Duodenal mucosa (tissue), 2 donors: ENCODE results near the gene C11orf58.

ENCODE experiments used
- H3K27ac ChIP-seq: one replicate; pipeline ENCODE4 v1.7.0; 2013; ENCODE audit warnings: low read depth, low read length
- H3K27me3 ChIP-seq, 2 donors: one replicate each; pipeline ENCODE4 v1.7.0; 2013; ENCODE audit warnings: low read length in 2 of 2, control low read depth in 1 of 2; ENCODE audit not compliant: insufficient read depth in 2 of 2, control insufficient read depth in 1 of 2
- H3K36me3 ChIP-seq, 2 donors: one replicate each; pipeline ENCODE4 v1.7.0; 2013; ENCODE audit warnings: low read length in 2 of 2, control low read depth in 1 of 2; ENCODE audit not compliant: insufficient read depth in 2 of 2, control insufficient read depth in 1 of 2
- H3K4me1 ChIP-seq, 2 donors: one replicate each; pipeline ENCODE4 v1.7.0; 2013; ENCODE audit warnings: low read length in 2 of 2, control low read depth in 1 of 2; ENCODE audit not compliant: insufficient read depth in 2 of 2, control insufficient read depth in 1 of 2
- H3K4me3 ChIP-seq, 2 donors: one replicate each; pipeline ENCODE4 v1.7.0; 2013; ENCODE audit warnings: low read length in 2 of 2, low read depth in 1 of 2
- H3K9ac ChIP-seq, 2 donors: one replicate each; pipeline ENCODE4 v1.7.0; 2013; ENCODE audit warnings: low read length in 2 of 2, low read depth in 1 of 2
- H3K9me3 ChIP-seq, 2 donors: one replicate each; pipeline ENCODE4 v1.7.0; 2013; ENCODE audit warnings: low read length in 2 of 2, control low read depth in 1 of 2; ENCODE audit not compliant: control insufficient read depth in 1 of 2

The C11orf58 gene

DNA sequence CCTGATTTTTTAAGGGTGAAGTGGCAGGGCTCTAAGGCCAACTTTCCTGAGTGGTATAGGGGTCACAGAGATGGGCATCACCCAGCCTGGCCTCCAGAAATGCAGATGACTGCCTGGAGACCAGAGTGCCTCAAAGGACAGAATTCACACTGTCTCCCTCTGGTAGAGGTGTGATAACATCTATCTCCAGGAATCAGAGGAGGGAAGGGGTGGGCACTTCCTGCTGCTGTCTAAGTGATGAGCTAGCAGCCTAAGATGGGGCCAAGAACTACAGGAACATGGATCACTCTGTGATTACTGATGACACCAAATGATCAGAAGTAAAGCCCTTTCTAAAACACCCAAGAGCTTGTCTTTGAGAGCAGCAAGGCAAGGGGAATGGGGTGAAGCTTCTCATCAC is 61.9 kb downstream of the C11orf58 start:
- H3K27me3 ChIP-seq: no peaks in the 10 kb centered on the region
- H3K9me3 ChIP-seq: no peaks in the 10 kb centered on the region
- peaks cover 12 to 16% of the 10 kb centered on the region in 2 donors for H3K4me1 ChIP-seq
- H3K36me3 ChIP-seq: peaks cover 20 to 44% of the 10 kb centered on the region in 2 donors
- no peak overlapping the region for H3K27ac ChIP-seq
- no peak overlapping the region for H3K4me3 ChIP-seq
- no peak overlapping the region for H3K9ac ChIP-seq

DNA sequence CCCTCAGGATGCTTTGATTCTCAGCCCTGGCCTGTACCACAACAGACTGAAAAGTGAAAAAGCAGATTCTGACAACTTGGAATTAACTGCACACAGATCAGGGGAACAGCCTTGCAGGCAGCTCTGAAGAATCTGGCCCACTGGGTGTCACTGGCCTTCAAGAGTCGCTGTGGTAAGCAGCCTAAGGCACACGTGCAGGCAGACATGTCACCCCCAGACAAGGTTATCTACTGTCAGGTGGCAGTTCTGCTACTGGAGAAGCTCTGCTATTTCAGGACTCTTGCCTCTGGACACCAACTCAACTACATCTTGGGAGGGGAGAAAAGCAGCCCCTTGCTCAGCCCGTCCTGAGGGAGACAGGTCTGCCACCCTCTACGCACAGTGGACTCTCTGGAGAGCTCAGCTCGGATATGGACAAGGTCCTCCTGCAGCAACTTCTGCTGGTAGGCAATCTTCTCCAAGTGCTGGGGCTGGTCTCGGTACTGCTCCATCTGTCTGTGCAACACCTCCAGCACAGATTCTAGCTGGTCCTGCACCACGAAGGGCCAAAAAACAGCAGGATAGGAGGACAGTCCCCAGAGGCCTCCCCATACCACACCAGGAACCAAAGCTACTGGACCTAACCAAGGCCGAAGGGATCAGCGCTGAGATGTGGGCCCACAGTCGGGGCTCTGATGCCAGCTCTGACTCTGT is 63.0 kb downstream of the C11orf58 start:
- H3K4me1 ChIP-seq: peaks cover 18 to 24% of the 10 kb centered on the region in 2 donors
- H3K36me3 ChIP-seq: peaks cover 22 to 48% of the 10 kb centered on the region in 2 donors
- H3K27me3 ChIP-seq: no peaks in the 10 kb centered on the region
- H3K9ac ChIP-seq: no peak overlapping the region
- no peak overlapping the region for H3K4me3 ChIP-seq
- no peaks in the 10 kb centered on the region for H3K9me3 ChIP-seq
- no peak overlapping the region for H3K27ac ChIP-seq

DNA sequence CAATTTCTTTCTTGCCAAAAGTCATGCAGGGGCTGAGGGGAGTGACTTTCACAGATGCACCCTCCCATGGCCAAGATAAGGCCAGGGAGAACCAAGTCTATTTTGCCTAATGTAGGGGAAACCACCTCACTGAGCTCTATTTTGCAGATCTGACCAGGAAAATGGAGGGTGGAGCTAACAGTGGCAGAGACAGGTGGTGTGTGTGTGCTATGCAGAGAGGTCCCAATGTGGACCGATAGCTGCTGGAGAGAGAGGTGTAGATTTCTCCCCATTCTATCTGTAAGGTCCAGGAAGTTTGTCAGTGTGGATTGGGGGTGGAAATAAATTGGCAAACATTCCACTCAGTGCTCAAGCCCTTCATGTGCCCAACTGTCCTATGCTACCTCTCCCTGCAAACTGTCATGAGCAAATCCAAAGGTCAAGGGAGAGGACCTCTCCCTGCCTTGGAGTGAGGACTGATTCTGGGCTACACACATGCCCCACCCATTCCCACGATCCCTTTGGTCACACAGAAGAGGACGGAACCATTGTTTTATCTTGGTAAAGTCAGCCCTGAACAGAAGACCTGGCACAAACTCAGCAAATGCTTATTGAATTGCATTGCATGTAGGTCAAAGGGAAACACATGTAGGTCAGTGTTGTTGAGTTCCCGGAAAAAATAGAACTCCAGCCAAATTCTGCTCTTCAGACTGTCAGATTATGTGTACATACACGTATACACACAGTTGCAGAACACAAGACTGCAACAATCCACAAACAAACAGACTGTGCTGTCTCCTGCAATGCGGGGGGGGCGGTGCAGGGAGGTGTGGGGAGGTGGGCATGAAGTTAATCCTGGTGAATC is 65.9 kb downstream of the C11orf58 start:
- H3K4me3 ChIP-seq: no peak overlapping the region
- H3K9me3 ChIP-seq: no peaks in the 10 kb centered on the region
- H3K27me3 ChIP-seq: no peaks in the 10 kb centered on the region
- no peak overlapping the region for H3K27ac ChIP-seq
- peaks cover 25 to 53% of the 10 kb centered on the region in 2 donors for H3K36me3 ChIP-seq
- no peak overlapping the region for H3K9ac ChIP-seq
- peaks cover 27 to 29% of the 10 kb centered on the region in 2 donors for H3K4me1 ChIP-seq

DNA sequence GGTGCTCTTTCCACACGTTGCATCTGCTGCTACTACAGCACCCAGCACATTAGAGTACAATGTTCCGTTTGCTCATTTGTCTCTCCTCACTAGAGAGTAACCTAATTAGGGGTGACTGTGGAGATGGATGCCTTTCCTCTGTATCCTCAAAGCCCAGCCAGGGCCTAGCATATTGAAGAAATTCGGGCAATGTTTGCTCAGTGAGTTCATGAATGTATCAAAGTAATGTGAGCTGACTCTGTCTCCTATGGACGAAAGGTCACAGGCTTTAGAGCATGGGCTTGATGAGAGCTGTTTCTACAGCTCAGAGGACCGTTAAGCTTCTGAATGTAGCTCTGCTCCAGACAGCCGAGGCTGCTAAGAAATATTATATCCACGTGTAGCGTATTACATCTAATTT is 67.5 kb downstream of the C11orf58 start:
- Histone ChIP-seq H3K36me3 (peaks cover 19 to 57% of the 10 kb centered on the region in 2 donors), H3K9ac (no peak overlapping the region), H3K27me3 (no peaks in the 10 kb centered on the region), H3K27ac (no peak overlapping the region), H3K9me3 (no peaks in the 10 kb centered on the region), H3K4me3 (no peak overlapping the region), H3K4me1 (peaks cover 27 to 29% of the 10 kb centered on the region in 2 donors)

DNA sequence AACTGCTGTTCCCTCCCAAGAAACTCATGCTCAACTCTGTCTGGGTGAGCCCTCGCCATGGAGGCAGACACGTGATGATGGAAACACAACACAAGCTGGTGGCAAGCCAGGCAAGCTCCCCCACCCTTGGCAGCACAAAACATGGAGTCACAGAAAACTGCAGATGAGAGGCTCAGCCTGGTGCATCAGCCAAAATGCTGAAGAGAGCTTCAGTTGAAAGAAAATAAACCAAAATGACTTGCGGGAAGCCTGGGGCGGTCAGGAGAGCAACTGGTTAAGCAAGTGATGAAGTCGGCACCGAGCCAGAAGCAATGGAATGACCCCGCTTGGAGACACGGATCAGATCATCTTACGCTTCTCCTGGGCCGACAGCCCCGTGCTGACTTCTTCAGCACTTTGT is 68.3 kb downstream of the C11orf58 start:
- H3K9me3 ChIP-seq: no peaks in the 10 kb centered on the region
- peaks cover 12 to 57% of the 10 kb centered on the region in 2 donors for H3K36me3 ChIP-seq
- H3K27ac ChIP-seq: no peak overlapping the region
- H3K9ac ChIP-seq: peak overlapping the region in 1 of 2 donors; percentile 13
- peaks cover 27 to 29% of the 10 kb centered on the region in 2 donors for H3K4me1 ChIP-seq
- H3K4me3 ChIP-seq: no peak overlapping the region
- no peaks in the 10 kb centered on the region for H3K27me3 ChIP-seq

DNA sequence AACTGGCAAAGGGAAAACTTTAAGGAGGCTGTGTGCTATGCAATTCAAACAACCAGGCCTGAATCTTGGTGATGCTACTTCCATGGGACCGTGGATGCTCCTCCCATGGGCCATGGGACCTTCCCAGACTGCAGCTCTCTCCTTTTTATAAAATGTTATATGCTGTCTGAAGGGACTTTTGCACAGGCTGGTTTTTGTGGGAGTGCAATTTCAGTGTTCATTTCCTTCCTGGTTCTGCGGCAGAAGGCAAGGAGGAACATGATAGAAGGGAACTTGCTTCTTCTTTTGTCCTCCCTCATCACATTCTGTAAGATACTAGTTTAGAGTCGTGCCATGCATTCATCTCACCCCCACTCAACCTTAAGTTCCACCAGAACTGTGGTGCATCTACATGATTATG is 68.9 kb downstream of the C11orf58 start:
- Histone ChIP-seq H3K4me3 (no peak overlapping the region), H3K27ac (no peak overlapping the region), H3K9ac (peak overlapping the region in 1 of 2 donors; percentile 13), H3K36me3 (peaks cover 12 to 61% of the 10 kb centered on the region in 2 donors), H3K9me3 (no peaks in the 10 kb centered on the region), H3K27me3 (no peaks in the 10 kb centered on the region), H3K4me1 (peaks cover 27 to 29% of the 10 kb centered on the region in 2 donors)
